PFSK-1 (cell line): ENCODE results near the gene WDR64.

Experiments
- POLR2AphosphoS5 ChIP-seq: IDR thresholded peaks from 2 replicates; pipeline ENCODE4 v1.6.1; 2012; ENCODE audit warnings: low read depth, mild to moderate bottlenecking, control low read depth, low read length, moderate library complexity
- SIN3A ChIP-seq: IDR thresholded peaks from 2 replicates; pipeline ENCODE4 v1.6.1; 2012; ENCODE audit warnings: mild to moderate bottlenecking, low read length, moderate library complexity, borderline replicate concordance; ENCODE audit not compliant: insufficient read depth
- TAF1 ChIP-seq: IDR thresholded peaks from 2 replicates; pipeline ENCODE4 v1.6.1; 2012; ENCODE audit warnings: low read length, control low read depth, borderline replicate concordance; ENCODE audit not compliant: insufficient read depth
- TF ChIP-seq, protein P1 (sequence below), 2 experiments: IDR thresholded peaks; 2 replicates each; pipeline versions ENCODE4 v1.6.1 to v1.8.0; 2011 to 2012; ENCODE audit warnings: low read depth in 2 of 2, low read length in 2 of 2, control low read depth in 1 of 2, inconsistent platforms in 1 of 2, mild to moderate bottlenecking in 1 of 2, moderate library complexity in 1 of 2; ENCODE audit not compliant: insufficient read depth in 1 of 2

GRCh38 chr1:241816008-241816407 is 163.9 kb downstream of the WDR64 start:
- TF ChIP-seq POLR2AphosphoS5, result no peak
- no peak for TF ChIP-seq SIN3A
- TF ChIP-seq, protein P1, sequence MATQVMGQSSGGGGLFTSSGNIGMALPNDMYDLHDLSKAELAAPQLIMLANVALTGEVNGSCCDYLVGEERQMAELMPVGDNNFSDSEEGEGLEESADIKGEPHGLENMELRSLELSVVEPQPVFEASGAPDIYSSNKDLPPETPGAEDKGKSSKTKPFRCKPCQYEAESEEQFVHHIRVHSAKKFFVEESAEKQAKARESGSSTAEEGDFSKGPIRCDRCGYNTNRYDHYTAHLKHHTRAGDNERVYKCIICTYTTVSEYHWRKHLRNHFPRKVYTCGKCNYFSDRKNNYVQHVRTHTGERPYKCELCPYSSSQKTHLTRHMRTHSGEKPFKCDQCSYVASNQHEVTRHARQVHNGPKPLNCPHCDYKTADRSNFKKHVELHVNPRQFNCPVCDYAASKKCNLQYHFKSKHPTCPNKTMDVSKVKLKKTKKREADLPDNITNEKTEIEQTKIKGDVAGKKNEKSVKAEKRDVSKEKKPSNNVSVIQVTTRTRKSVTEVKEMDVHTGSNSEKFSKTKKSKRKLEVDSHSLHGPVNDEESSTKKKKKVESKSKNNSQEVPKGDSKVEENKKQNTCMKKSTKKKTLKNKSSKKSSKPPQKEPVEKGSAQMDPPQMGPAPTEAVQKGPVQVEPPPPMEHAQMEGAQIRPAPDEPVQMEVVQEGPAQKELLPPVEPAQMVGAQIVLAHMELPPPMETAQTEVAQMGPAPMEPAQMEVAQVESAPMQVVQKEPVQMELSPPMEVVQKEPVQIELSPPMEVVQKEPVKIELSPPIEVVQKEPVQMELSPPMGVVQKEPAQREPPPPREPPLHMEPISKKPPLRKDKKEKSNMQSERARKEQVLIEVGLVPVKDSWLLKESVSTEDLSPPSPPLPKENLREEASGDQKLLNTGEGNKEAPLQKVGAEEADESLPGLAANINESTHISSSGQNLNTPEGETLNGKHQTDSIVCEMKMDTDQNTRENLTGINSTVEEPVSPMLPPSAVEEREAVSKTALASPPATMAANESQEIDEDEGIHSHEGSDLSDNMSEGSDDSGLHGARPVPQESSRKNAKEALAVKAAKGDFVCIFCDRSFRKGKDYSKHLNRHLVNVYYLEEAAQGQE (IDR thresholded peaks at IDR 0.05; ENCODE audit: insufficient read depth in 1 of 2, low read depth in 2 of 2, low read length in 2 of 2), result no peak
- TF ChIP-seq TAF1, result no peak
